ENCODE results near the gene PI4K2A.
"Not testable (repeated sequence)": the region's sequence is repeated elsewhere in the genome, so short reads cannot be mapped to it uniquely, and the experiment has no call there.

Gene PI4K2A

GRCh38 chr10:97640868-97641811 lies 669 bp downstream of the PI4K2A start:
- no peaks in the 10 kb centered on the region for H3K9me2 ChIP-seq (ENCODE audit: low read depth, low read length)
- peaks cover 8% of the 10 kb centered on the region for H3K4me1 ChIP-seq (ENCODE audit: insufficient read depth, low read length, severe bottlenecking)
- no peak for TF ChIP-seq CTCF (IDR thresholded peaks at IDR 0.05; ENCODE audit: low read length)
- no peak for TF ChIP-seq EZH2 (IDR thresholded peaks at IDR 0.05; ENCODE audit: borderline replicate concordance, low read length)
- H3K4me2 ChIP-seq (ENCODE audit: low read length) = peak overlapping the region; percentile 86
- peak overlapping the region; percentile 83 for H3K9ac ChIP-seq (ENCODE audit: low read length)
- no peaks in the 10 kb centered on the region for H3K79me2 ChIP-seq (ENCODE audit: insufficient read depth, low read length)
- no peaks in the 10 kb centered on the region for H3F3A ChIP-seq (ENCODE audit: insufficient read depth, low read length)
- no peaks in the 10 kb centered on the region for H4K20me1 ChIP-seq (ENCODE audit: insufficient read depth, low read length)
- H3K27ac ChIP-seq (ENCODE audit: low read depth, low read length, poor library complexity, severe bottlenecking) = no peak overlapping the region
- no peak overlapping the region for H2AFZ ChIP-seq (ENCODE audit: low read length)
- H3K27me3 ChIP-seq (ENCODE audit: insufficient read depth, low read length) = no peaks in the 10 kb centered on the region
- H3K9me3 ChIP-seq (ENCODE audit: low read length) = no peaks in the 10 kb centered on the region
- peak overlapping the region; percentile 93 for H3K4me3 ChIP-seq (ENCODE audit: low read depth, low read length, poor library complexity, severe bottlenecking)
- no peaks in the 10 kb centered on the region for H3K36me3 ChIP-seq (ENCODE audit: insufficient read depth, low read length)

- not testable (repeated sequence) for H3K27ac ChIP-seq (ENCODE audit: low read depth, low read length, poor library complexity, severe bottlenecking); H3K4me2 ChIP-seq (ENCODE audit: low read length); H3K9me2 ChIP-seq (ENCODE audit: low read depth, low read length)
Observed at GRCh38 chr10:97642471-97643159, 2.1 kb downstream of the PI4K2A start.

GRCh38 chr10:97643441-97643985 lies 3.0 kb downstream of the PI4K2A start:
- Histone ChIP-seq H3K4me3 (ENCODE audit: low read depth, low read length, poor library complexity, severe bottlenecking) (no peak overlapping the region), H3K9ac (ENCODE audit: low read length) (no peak overlapping the region), H3F3A (ENCODE audit: insufficient read depth, low read length) (no peaks in the 10 kb centered on the region), H3K9me3 (ENCODE audit: low read length) (no peaks in the 10 kb centered on the region), H3K27ac (ENCODE audit: low read depth, low read length, poor library complexity, severe bottlenecking) (no peak overlapping the region), H2AFZ (ENCODE audit: low read length) (no peak overlapping the region), H3K4me1 (ENCODE audit: insufficient read depth, low read length, severe bottlenecking) (peaks cover 11% of the 10 kb centered on the region), H3K4me2 (ENCODE audit: low read length) (no peak overlapping the region), H3K79me2 (ENCODE audit: insufficient read depth, low read length) (no peaks in the 10 kb centered on the region), H3K27me3 (ENCODE audit: insufficient read depth, low read length) (no peaks in the 10 kb centered on the region), H4K20me1 (ENCODE audit: insufficient read depth, low read length) (no peaks in the 10 kb centered on the region), H3K9me2 (ENCODE audit: low read depth, low read length) (no peaks in the 10 kb centered on the region), H3K36me3 (ENCODE audit: insufficient read depth, low read length) (no peaks in the 10 kb centered on the region)
- TF ChIP-seq EZH2 (IDR thresholded peaks at IDR 0.05; ENCODE audit: borderline replicate concordance, low read length) (no peak), CTCF (IDR thresholded peaks at IDR 0.05; ENCODE audit: low read length) (no peak)

More at GRCh38 chr10:97642471-97643159, 2.1 kb downstream of the PI4K2A start:
- not testable (repeated sequence) for H3K4me3 ChIP-seq (ENCODE audit: low read depth, low read length, poor library complexity, severe bottlenecking); H3K4me1 ChIP-seq (ENCODE audit: insufficient read depth, low read length, severe bottlenecking); H2AFZ ChIP-seq (ENCODE audit: low read length); H3K79me2 ChIP-seq (ENCODE audit: insufficient read depth, low read length); H4K20me1 ChIP-seq (ENCODE audit: insufficient read depth, low read length); H3K9me3 ChIP-seq (ENCODE audit: low read length); H3K27me3 ChIP-seq (ENCODE audit: insufficient read depth, low read length); H3K36me3 ChIP-seq (ENCODE audit: insufficient read depth, low read length); H3F3A ChIP-seq (ENCODE audit: insufficient read depth, low read length); H3K9ac ChIP-seq (ENCODE audit: low read length)
